ENCODE data around the gene PIK3C2G.

PIK3C2G gene

DNA sequence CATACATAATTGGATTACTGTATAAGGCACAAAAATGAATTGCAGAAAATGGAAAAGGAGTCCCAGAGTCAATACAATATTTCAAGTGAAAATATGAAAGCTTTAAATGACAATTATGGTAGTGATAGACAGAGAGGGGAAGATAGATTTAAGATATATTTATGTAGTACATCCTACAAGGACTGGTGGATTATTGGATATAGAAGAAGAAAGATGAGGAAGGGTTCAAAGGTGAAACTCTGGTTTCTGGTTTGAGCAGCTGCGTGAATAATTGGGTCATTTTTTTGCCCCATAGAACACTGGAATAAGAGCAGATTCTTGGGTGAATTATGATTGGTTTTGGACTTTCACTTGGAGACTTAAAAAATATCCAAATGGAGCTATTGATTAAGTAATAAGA lies 19.4 kb downstream of the PIK3C2G start:
- DNase-seq (ENCODE audit: low spot score): no peak

DNA sequence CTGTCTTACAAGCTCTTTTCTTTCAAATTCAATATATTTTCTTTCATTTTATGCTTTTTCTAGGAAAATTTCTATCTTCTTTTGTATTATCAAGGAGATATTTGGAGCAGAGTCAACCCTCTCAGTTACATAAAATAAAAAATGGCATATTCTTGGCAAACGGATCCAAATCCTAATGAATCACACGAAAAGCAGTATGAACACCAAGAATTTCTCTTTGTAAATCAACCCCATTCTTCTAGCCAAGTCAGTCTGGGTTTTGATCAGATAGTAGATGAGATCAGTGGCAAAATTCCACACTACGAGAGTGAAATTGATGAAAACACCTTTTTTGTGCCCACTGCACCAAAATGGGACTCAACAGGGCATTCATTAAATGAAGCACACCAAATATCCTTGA lies 20.6 kb downstream of the PIK3C2G start:
- DNase-seq (ENCODE audit: low spot score): no peak

DNA sequence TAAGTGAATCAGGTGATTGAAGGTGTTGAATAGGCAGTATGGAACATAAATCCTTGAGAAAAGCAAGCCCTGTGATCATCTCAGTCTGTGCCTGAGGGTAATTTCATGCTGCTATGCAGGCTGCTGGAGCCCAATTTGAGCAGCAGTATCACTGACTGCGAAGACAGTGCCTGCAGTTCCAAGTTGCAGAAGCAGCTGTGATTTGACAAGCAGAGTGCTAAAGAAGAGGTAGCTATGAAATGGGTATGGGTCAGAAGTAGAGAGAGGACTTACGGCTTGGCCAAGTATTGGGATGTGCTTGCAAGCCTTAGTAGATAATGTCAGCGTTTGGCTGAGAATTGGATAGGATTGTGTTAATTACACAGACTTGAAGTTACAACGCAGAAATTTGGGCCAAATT lies 22.5 kb downstream of the PIK3C2G start:
- no peak for DNase-seq (ENCODE audit: low spot score)

DNA sequence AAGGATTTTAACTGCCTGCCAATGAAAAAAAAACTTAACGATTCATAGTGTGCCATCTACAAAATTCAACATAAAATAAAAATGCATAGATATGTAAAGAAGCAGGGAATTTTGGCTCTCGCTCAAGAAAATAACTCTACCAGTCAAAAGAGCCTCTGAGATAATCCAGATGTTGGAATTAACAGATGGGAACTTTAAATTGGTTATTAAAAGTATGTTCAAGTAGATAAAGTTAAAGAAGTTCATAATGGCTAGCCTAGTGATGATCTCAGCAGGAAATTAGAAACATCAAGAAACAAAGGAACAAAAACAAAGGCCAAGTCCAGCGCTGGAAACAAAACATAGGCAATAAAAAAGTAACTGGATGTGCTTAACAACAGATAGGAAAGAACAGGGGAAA lies 23.1 kb downstream of the PIK3C2G start:
- no peak for DNase-seq (ENCODE audit: low spot score)

DNA sequence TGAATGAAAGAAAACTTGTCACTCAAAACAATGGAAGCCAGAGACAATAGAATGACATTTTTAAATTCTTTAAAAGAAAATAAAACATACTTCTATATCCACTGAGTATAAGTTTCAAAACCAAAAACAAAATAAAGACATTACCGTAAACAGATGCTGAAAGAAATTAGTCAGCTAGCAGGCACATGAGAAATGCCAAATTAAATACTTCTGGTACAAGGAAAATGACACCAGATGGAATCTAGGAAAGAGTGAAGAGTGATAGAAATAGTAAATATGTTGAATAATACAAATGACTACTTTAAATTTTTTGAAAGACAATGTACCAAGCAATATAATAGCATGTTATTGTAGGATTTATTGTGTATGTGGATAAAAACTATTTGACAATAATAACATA lies 23.8 kb downstream of the PIK3C2G start:
- no peak for DNase-seq (ENCODE audit: low spot score)

DNA sequence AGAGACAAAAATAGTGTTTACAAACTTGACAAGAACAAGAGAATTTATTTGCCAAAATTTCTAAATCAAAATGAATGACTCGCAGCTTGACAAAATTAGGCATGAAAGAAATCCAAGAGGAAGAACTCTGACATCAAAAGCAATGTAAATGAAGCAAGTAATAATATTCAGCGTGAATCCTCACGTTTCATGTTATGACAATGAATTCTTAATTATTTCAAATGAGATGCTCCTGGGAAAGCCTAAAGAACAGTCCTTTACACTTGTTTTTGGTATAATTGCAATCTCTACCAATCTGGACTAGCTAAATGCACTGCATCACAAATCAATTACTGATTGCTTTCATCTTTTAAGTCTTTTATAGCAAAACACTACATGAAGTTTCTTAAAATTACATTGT lies 29.1 kb downstream of the PIK3C2G start:
- DNase-seq (ENCODE audit: low spot score): no peak

DNA sequence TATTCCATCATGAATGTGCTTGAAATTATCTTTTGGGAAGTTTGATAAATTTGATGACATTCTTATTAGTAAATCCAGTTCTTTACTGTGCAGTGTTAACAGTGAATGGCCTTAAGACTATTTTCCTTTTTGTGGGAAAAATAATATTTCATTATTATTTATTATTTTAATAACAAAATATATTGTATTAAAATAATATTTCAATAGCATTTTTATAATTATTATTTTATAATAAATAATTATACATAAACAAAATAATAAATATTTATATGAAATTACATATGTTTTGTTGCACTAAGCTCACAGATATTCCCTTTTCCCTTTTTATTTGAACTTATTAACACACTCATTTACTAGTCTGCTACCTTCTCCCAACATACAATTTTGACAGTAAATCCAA lies 33.6 kb downstream of the PIK3C2G start:
- DNase-seq (ENCODE audit: low spot score): no peak

DNA sequence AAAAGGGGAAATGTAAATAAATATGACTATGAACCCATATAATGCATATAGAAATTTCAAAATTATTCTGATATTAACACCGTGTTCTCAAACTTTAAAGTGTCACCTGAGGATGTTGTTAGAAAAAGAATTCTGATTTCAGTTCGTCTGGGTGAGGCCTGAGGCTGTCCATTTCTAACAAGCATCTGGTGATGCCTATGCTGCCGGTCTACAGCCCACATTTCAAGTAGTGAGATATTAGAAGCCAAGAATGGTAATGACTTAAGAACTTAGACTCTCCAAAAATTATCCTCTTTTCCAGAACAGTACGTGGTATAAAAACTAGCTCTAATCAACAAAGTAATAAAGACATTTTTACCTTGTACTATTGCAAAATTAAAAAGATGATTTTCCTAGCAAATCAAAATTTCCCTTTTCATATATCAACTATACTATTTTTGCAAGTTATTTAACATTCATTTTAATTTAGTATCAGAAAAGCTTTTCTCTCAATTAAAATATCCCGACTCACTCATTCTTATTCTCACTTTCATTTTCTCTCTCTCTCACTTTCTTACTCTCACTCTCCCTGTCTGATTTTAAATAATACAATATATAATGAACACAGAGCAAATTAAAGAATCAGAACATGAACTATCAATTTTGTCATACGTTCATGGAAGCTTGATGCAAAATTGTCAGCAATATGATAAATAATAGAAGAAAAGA lies 35.0 kb downstream of the PIK3C2G start:
- no peak for DNase-seq (ENCODE audit: low spot score)

DNA sequence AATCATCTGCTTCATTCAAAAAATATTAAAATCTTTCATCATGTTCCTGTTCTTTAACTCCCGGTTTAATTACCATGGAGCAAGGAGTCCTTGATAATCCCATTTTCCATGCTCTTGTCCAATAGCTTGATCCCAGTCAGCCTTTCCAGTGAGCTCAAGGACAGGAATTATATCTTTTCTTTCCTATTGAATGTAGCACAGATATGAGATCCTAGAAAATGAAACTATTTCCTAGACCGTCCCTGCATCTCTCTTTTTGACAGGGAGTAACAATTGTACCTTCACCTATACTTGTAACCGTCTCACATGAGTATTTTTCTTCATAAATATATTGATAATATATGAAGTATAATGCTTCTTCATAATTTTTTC lies 35.6 kb downstream of the PIK3C2G start:
- DNase-seq (ENCODE audit: low spot score): no peak

DNA sequence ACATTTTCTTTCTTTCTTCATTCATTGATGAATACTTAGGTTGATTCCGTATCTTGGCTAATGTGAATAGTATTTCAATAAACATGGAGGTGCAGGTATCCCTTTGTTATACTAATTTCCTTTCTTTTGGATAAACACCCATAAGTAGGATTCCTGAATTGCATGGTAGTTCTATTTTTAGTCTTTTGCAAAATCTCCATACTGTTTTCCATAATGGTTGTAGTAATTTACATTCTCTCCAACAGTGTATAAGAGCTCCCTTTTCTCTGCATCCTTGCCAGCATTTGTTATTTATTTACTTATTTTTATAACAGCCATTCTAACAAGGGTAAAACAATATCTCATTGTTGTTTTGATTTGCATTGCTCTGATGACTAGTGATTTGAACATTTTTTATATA lies 36.6 kb downstream of the PIK3C2G start:
- no peak for DNase-seq (ENCODE audit: low spot score)

DNA sequence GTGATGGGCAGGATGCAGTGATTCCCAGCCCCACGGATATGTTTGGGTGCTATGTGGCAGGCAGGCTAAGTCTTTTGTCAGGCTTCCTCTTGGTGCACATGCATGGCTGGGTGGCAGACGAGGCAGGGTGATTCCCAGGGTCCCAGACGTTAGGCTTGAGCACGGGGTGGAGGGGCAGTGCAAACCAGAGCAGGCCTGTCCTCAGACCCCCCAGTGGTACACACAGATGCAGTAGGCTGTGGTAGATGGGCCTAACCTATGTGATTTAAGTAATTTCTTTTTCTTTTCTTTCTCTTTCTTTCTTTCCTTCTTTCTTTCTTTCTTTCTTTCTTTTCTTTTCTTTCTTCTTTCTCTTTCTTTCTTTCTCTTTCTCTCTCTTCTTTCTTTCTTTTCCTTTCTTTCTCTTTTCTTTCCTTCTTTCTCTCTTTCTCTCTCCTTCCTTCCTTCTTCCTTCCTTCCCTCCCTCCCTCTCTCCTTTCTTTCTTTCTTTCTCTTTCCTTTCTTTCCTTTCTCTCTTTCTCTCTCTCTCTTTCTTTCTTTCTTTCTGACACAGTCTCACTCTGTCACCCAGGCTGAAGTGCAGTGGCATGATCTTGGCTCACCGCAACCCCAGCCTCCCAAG lies 41.6 kb downstream of the PIK3C2G start:
- DNase-seq (ENCODE audit: low spot score): no peak

DNA sequence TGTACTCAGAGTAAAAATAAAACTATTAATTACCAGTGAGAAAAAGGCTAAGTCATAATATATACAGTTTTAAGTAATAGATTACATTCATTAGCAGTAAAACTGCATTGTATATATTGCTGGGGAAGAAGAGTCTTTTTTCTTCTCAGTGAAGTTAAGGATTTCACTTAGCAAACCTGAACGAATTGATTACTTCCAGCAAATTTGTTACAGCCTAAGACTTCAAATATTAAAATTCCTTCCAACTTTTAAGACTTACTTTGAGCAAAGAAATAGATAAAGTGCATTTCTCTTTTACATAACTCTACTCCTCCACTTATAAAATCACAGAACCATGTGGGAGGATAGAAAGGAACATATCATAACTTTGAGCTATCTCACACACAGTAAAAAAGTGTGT lies 43.3 kb downstream of the PIK3C2G start:
- DNase-seq (ENCODE audit: low spot score): no peak

DNA sequence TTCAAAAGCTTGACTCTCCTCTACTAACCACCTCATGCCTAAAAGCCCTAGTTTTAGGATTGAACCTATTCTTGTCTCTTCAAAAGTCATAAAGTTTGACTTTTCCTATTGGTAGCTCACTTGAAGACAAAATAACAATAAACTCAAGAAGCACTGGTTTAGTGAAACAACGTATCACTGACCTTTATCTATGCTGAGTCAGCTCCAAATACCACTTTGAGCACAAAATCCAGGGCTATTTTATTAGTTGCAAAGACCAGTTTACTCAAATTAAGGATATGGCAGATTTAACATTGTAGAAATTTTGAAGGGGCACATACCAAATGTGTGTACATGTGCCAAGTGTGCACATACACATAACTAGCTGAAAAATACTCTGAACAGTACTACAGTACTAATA lies 45.0 kb downstream of the PIK3C2G start:
- no peak for DNase-seq (ENCODE audit: low spot score)

DNA sequence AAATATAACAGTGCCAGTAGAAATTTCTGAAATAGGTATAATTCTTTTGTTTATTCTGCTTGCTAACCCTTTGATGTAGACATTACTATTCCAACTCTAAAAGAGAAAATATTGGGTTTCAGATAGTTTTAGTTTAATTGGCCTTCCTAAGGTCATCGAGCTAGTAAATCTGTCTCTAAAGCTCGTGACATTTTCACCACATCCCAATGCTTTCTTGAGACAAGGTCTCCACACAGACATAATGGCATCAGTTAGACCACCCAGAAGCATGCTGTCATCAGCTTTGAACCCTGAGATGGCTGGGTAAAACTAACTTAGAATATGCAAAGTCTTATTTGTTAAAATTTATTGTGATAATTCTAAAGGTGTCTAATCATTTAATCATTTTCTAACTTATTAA lies 52.0 kb downstream of the PIK3C2G start:
- DNase-seq (ENCODE audit: low spot score): no peak

DNA sequence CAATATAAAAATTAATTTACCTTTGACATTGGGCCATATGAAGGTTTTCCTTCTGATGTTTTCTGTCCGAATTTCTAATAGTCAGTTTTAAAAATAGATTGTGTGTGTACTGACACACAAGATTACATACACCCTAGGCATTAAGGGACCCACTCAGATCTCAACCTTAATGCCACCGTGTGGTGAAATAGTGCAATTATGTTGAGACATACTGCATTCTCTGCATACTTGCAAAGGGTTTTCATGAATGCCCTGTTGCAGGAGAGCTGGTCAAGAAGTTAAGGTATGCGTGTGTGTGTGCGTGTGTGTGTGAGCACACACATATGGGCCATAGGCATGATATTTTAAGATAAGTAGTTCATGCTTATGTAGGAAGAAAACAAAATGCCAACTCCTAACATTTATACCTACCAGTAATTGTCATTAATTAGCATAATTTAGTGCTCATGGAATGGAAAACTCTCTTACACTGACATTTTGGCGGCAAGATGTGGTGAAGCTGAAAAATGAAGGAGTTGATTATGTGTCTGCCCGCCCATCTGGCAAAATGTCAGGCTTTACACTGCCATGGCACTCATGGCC lies 58.8 kb downstream of the PIK3C2G start:
- DNase-seq (ENCODE audit: low spot score): peak; percentile 80

DNA sequence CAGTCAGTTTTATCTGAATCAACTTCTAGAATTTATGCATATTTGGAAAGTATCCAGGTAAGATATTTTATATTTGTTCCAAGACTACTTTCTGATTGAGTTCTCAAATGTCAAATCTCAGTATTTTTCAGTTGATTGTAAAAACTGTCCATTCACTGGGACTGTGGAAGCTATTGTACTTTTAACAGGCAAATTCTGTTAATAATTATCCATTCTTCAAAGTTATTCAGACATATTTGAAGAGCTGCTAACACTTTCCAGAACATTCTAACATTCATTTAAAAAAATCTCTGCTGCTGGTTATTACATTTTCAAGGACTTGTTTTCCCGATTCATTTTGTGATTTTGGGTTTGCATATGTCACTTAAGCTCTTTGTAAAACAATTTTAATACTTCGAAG lies 59.7 kb downstream of the PIK3C2G start:
- DNase-seq (ENCODE audit: low spot score): peak; percentile 43

DNA sequence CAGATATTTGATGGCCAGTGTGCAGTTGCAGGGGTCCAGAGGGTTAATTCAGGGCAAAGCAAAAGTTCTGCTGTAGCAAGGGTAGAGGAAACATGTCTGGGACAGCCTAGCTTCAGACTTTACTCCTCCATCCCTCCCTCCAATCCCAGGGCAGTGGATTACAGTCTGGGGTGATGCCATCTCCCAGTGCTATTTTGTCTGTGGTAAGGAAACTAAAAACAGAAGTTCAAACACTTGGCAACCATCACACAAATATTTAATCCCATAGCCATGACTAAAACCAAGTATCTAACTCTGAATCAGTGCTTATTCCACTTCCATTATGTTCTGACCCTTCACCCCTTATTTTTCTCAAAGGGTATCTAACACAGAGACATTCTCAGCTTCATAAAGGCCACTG lies 61.8 kb downstream of the PIK3C2G start:
- peak; percentile 54 for DNase-seq (ENCODE audit: low spot score)

DNA sequence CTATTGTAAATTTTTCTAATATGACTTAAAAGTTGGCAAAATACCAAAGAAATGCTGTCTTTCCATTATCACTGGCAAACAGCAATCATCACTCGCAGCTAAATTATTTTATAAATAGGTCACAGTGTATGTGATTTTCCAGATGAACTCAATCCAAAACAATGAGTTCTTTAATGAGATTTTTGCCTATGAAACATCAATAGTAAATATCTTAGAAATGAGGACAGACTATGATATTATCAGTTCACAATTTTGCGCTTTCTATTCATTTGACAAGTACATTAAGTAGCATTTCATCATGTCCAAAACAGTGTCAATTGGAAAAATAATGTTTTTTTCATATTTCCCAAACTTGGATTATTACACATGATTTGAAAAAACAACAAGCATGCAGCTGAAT lies 65.7 kb downstream of the PIK3C2G start:
- no peak for DNase-seq (ENCODE audit: low spot score)

DNA sequence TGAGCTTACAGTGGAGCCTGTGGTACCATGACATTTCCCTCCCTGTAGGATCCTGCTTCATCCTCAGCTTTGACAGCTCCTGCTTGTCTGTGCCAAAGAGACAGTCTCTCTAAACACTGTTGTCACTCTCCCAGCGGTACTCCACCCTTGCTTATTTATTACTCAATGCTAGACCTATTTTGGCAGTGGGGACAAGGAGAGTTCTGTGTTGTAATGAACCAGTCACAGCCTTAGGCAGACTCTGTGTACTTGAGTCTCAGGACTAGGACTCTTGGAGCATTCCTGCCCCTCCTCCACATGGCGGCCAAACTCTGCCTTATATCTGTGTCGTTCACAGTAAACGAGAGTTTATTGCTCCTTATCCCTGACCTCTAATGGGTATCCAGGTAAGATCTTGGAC lies 70.9 kb downstream of the PIK3C2G start:
- no peak for DNase-seq (ENCODE audit: low spot score)

DNA sequence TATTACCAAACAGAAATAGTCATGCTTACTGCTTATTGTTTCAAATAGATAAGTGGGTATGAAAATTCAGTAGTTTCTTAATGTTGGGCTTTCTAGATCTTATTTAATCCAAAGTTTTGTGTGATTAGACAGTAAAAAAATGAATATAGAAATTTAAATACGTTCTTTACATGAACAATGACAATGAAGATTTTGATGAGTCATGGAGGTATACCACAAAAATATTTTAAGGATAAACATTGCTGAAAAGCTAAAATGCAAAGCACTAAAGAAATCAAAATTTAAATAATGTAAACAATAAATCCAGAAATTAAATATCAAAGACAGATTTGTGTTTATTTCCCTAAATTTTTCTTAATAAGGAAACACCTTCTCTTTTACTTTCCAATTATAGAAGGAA lies 78.3 kb downstream of the PIK3C2G start:
- no peak for DNase-seq (ENCODE audit: low spot score)

DNA sequence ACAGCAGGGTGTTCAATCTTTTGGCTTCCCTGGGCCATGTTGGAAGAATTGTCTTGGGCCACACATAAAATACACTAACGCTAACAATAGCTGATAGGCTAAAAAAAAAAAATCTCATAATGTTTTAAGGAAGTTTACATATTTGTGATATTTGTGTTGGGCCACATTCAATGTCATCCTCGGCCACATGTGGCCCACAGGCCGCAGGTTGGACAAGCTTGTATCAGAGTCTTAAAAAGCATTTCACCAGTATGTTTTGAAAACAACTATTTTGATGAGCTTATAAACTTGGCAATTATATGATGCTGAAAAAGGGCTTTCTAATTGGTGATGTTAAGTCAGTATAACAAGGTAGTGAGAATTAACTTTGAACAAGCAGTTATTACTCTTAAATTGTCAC lies 78.9 kb downstream of the PIK3C2G start:
- no peak for DNase-seq (ENCODE audit: low spot score)

DNA sequence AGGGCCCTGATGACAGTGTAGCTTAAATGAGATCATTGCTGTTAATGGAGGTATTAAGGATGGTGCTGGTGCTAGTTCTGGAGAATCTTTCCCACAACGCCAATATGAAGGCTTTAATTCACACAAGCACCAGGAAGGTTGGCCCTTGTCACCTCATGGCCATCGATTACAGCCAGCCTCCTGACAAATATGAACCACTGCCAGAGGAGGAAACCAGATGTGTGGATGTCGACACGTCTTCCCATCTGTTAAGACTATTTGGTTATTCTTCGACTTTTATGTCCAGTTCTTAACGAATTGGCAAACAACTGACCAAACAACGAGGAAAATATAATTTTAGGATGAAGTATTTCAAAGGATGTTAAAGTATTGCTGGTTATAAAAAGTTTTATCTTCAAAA lies 79.5 kb downstream of the PIK3C2G start:
- DNase-seq (ENCODE audit: low spot score): no peak

DNA sequence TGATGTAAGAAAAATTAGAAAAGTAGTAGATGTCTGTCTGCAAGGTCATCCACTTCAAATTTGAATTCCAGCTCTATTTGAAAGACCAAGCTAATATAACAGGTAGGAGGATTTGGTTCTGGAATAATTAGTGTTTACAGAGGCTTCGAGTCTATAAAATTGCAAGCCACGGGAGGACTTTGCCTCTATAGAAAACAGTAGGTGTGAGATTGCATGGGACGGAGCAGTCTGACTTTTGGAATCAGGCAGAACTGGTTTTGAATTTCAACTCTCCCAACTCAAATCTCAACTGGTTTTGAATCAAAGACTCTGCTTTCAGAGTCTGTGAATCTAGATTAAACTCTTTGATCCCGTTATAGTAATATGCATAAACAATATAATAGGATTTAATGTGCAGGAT lies 82.4 kb downstream of the PIK3C2G start:
- DNase-seq (ENCODE audit: low spot score): no peak

Measured in kidney tubule cell (primary cell).